IPS-NIHi7 (cell line): ENCODE data around the gene ANKRD27.
"Not testable (repeated sequence)": the region's sequence is repeated elsewhere in the genome, so short reads cannot be mapped to it uniquely, and the experiment has no call there.

Source experiments
- DNase-seq: peaks from one replicate; pipeline ENCODE4 v3.0.0; 2012; ENCODE audit warnings: mixed read lengths; ENCODE audit errors: extremely low spot score

ANKRD27 gene

GRCh38 chr19:32652894-32653598 lies 21.9 kb downstream of the ANKRD27 start:
- DNase-seq = no peak

- not testable (repeated sequence) for DNase-seq
Measured at GRCh38 chr19:32652331-32652730, 22.6 kb downstream of the ANKRD27 start.

GRCh38 chr19:32651729-32652140 lies 23.2 kb downstream of the ANKRD27 start:
- DNase-seq = peak; percentile 94

DNA sequence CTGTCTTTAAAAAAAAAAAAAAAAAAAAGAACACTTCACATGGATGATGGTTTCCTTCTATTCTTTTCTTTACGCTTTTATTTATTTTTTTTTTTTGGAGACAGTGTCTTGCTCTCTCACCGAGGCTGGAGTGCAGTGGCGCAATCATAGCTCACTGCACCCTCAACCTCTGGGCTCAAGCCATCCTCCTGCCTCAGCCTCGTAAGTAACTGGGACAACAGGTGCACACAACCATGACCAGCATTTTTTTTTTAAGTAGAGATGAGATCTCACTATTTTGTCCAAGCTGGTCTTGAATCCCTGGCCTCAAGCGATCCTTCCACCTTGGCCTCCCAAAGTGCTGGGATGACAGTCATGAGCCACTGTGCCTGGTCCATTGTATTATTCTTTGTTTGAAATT lies 24.3 kb downstream of the ANKRD27 start:
- DNase-seq = no peak

DNA sequence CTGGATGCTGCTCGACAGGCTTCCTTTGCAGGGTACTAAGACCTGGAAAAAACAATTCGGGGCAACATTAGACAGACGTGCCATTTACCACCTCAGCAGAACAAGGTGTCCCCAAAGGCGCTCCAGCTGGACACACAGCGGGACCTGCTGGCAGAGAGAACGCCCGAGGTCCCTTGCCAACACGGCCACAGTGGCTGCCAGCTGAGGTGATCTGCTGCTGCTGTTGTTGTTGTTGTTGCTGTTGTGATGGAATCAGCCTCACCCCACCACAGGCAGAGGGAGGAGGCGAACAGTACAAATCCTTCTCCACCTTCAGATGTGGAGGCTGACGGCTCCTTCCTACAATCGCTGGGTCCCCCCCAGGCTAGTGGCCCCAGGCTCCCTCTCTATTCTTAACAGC lies 25.2 kb downstream of the ANKRD27 start:
- no peak for DNase-seq

DNA sequence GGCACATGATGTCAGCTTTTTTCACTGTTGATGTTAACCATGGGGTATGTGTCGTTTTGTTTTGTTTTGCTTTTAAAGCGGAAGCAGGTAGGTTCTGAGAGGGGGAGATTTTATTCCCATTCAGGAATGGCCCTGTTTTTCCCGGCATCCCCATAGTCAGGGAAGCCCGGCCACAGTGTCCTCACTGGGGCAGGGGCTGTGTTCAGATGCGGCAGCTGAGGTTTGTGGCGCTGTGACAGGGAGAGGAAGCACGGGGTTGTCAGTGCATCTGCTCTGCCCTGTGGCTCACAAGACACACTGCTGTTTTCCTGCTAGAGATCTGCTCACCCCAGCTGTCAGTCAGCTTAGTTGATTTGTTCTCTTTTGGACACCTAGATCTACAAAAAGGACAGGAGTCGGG lies 27.6 kb downstream of the ANKRD27 start:
- no peak for DNase-seq

GRCh38 chr19:32646556-32646955 lies 28.4 kb downstream of the ANKRD27 start:
- DNase-seq = no peak

DNA sequence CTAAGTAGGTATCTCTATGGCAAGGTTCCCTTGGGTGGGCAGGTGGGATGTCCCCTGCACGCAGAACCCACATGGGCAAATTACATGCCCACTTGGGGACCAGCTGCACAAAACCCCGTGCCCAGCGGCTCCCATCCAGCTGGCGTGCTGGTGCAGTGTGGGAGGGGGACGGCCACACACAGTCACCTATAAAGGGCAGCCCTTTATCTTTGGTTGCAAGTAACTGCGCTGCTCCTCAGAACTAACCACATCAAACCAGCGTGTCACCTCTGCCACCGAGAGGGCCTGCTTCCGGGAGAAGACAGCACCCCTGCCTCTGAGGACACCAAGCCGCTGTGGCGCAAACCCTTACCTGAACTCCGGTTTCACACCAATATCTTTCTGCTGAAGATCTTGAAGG lies 32.2 kb downstream of the ANKRD27 start:
- DNase-seq = no peak

GRCh38 chr19:32638625-32639024 lies 36.4 kb downstream of the ANKRD27 start:
- no peak for DNase-seq

- no peak for DNase-seq
Measured at GRCh38 chr19:32637480-32637879, 37.5 kb downstream of the ANKRD27 start.

DNA sequence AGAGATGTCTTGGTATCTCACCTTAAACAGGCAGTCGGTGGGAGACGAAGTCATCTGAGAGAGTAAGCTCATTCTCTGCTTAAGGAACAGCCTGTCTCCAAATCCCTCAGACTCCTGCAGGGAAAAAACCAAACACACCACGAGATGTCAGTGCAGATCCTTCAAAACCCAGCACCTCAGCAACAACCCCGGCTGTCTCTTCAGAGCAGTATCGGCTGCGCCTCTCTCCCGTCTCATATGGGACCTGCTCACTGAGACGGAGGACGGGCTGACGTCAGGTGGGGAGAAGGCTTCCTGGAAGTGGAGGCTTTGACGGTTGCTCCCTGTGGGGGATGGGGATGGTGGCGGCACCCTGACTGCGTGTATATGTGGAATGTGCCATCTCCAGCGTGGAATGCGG lies 43.6 kb downstream of the ANKRD27 start:
- no peak for DNase-seq

DNA sequence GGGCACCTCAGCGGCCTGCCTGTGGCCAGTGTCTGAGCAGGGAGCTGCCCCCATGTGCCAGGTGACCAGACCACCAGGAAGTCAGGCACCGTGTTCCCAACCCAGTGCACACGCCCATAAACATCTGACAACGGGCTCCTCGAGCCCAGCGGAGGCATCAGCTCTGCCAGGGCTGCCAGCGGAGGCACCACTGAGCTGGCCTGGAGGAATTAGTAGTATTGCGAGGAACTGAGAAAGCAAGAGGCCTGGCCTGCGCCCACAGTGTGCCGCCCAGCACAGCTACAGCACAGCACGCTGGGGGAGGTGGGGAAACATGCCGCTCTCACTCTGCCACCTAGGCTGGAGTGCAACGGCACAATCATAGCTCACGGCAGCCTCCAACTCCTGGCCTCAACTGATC lies 44.6 kb downstream of the ANKRD27 start:
- no peak for DNase-seq

DNA sequence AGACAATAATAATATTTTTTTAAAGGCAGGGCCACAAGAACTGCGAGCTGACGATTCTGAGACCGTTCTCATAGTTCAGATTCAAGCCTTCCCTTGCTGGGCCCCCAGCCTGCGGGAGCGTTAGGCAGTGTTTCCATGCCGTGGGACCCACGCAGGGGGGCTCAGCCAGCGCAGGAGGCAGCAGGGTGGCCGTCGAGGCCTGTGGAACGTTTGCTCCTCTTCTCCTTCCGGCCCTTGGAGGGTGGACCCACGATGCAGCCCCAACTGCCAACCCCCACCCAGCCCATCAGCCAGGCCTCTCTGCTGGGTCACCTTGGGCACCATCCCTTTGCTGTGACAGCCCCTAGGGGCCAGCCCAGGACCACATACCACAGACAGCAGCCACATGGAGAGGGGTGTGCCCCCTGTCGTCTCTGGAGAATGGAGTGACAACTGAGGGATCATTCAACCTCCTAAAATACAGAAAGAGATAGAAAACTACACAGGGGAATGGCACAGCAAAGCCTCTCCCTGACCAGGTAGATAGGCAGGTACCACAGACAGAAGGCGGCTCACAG lies 47.2 kb downstream of the ANKRD27 start:
- DNase-seq = no peak

DNA sequence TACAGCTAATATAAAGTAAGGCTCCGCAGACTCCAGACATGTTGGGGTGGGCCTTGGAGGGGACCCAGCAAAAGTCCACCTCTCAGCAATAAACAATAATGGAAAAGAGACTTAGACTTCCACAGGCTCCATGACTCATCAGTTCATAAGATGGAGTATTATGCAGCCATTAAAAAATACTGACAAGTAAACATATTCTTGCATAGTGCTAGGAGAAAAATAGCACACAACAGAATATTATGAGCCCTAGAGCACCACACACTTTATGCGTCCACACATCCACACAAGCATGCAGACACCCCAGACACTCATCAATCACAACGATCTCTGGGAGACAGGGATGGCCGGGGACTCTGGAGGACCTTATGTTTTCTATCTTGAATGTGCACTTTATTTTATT lies 48.0 kb downstream of the ANKRD27 start:
- no peak for DNase-seq

- DNase-seq = no peak
Measured at GRCh38 chr19:32624410-32624809, 50.6 kb downstream of the ANKRD27 start.

DNA sequence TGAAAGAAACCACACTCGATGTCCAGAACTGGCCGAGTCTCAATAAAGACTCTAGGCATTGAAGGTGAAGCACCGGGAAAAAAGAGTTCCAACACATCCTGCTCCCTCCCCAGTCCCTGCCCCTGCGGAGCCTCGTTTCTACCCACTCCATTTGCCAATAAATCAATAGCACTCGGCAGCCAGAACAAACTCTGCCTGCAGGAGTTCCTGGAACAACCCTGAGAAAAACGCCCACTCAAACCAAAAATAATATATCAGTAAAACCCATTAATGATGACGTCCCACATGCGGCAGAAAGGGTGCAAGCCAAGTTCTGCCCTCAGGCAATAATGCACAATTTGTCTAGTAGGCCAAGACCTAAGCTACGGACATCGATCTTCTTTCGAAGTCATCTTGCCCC lies 53.0 kb downstream of the ANKRD27 start:
- DNase-seq = no peak

DNA sequence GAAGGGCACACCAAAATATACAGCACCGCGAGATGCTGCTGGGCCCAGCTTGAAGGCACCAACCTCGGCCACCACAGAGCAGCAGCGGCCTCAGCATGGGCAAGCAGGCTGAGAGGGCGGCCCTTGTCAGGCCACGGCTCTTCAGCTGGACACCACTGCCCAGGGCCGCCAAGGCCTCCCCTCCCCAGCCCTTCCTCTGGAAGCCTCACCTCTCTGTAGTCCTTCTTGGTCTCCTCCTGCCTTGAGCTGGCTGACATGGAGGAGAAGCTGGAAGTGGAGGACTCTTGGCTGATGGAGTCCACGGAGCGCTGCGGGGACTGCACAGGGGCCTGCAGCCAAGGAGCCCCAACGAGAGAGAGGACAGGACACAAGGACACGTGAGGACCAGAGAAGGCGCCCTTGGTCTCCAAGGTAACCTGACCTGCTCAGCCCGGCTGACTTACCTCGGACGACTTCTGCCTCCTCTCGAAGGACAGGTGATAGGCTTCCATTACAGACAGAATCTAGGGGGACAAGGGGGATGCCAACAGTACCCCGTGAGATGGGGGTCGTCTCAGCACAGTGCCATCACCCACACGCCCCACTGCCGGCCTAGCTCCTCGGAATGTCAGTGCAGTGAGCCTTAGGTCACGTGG lies 55.8 kb downstream of the ANKRD27 start:
- DNase-seq = no peak

GRCh38 chr19:32615569-32615968 lies 59.4 kb downstream of the ANKRD27 start:
- DNase-seq = no peak

- no peak for DNase-seq
Measured at GRCh38 chr19:32614916-32615315, 60.1 kb downstream of the ANKRD27 start.

- DNase-seq = no peak
Measured at GRCh38 chr19:32613008-32613407, 62.0 kb downstream of the ANKRD27 start.

DNA sequence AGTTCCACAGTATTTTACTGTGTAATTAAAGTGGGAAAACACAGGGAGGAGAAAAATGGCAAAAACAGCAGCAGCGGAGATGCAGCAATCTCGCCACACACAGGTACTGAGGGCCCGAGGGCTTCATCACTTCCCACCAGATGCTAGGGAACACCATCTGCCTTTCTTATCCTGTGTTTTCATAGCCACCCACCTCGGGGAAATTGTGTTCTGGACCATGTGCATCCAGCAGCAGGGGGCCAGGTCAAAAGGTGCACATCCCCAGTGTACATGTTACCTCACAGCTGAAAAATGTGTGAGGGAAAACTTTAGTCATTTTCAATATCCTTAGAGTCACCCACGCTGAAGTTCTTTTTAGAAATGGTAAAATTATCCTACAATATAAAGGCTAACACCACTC lies 63.8 kb downstream of the ANKRD27 start:
- no peak for DNase-seq

- no peak for DNase-seq
Measured at GRCh38 chr19:32607479-32607878, 67.5 kb downstream of the ANKRD27 start.

- no peak for DNase-seq
Measured at GRCh38 chr19:32606289-32606688, 68.7 kb downstream of the ANKRD27 start.
